HepG2 (cell line): ENCODE measurements around the gene KLRF1. TPM values are rescaled to one million over a fixed set of nuclear protein-coding genes. Genes with fewer than 3 reads are reported as not detected.

ENCODE experiments used
- ATAC-seq: fragments of 200-7000 bp; cut with Tn5 transposase; 3 replicates; pipeline ENCODE4 v1.9.1; 2020; ENCODE audit warnings: mild to moderate bottlenecking, moderate library complexity
- BruUV-seq: library from RNA; stranded (reverse); fragments of 400-500 nt; replicated peaks from 2 replicates; lab custom pipeline; 2021; lab: Mats Ljungman, UMichigan
- CTCF ChIA-PET: fragments of 300-600 bp; formaldehyde crosslinking; extraction: SDS; loops from one replicate; lab custom pipeline; 2021; ENCODE audit warnings: low total read pairs, inconsistent platforms, low intra/inter-chr PET ratio; lab: Yijun Ruan, JAX
- POLR2A ChIA-PET: fragments of 350-600 bp; sonication (Branson Sonifier 250); formaldehyde crosslinking; loops from one replicate; lab custom pipeline; 2020; ENCODE audit warnings: antibody characterized with exemption, inconsistent platforms; lab: Yijun Ruan, JAX
- DNase-seq: peaks from one replicate; pipeline ENCODE4 v3.0.0-alpha.2; 2015; ENCODE audit warnings: low spot score
- FAIRE-seq: peaks from 3 replicates; lab custom pipeline; 2011; peaks lifted over from hg19 to GRCh38; lab: Jason Lieb, UNC
- H2AFZ ChIP-seq: one replicate; pipeline ENCODE4 v1.6.1; 2011; ENCODE audit warnings: low read length, inconsistent platforms
- H3K27ac ChIP-seq: fragments of 300-600 bp; 3 replicates; pipeline ENCODE4 v1.8.0; 2011; ENCODE audit warnings: mixed run types, mild to moderate bottlenecking, mixed read lengths, low read length, inconsistent platforms; ENCODE audit not compliant: insufficient read depth; ENCODE audit errors: extremely low read length
- H3K27me3 ChIP-seq, 2 experiments: fragments of 200-600 bp in 1 of 2; 2 replicates in 1 of 2; 3 replicates in 1 of 2; pipeline versions ENCODE4 v1.6.0 to v1.8.0; 2011; ENCODE audit warnings: low read length in 2 of 2, mild to moderate bottlenecking in 2 of 2, moderate library complexity in 2 of 2, inconsistent platforms in 1 of 2; ENCODE audit not compliant: insufficient read depth in 2 of 2, control insufficient read depth in 1 of 2
- H3K36me3 ChIP-seq, 2 experiments: fragments of 200-600 bp in 1 of 2; replicated peaks in 1 of 2; 2 replicates in 1 of 2; 3 replicates in 1 of 2; pipeline versions ENCODE4 v1.5.1 to v1.8.0; 2011; ENCODE audit warnings: low read length in 2 of 2, inconsistent platforms in 1 of 2; ENCODE audit not compliant: insufficient read depth in 2 of 2, control insufficient read depth in 1 of 2
- H3K4me1 ChIP-seq: 2 replicates; pipeline ENCODE4 v1.5.1; 2012; ENCODE audit warnings: low read length, inconsistent platforms; ENCODE audit not compliant: insufficient read depth
- H3K4me2 ChIP-seq: 2 replicates; pipeline ENCODE4 v1.6.0; 2011; ENCODE audit warnings: low read depth, low read length, inconsistent platforms
- H3K4me3 ChIP-seq, 3 experiments: fragments of 200-600 bp in 1 of 3; sonication (generic), shearing (Covaris generic) in 1 of 3; replicated peaks in 1 of 3; 2 replicates each; pipeline ENCODE4 v1.5.1; 2011 to 2016; ENCODE audit warnings: low read length in 3 of 3, inconsistent platforms in 2 of 3, low read depth in 2 of 3, mild to moderate bottlenecking in 2 of 3, control low read depth in 1 of 3, mixed read lengths in 1 of 3; ENCODE audit not compliant: insufficient read depth in 1 of 3
- H3K79me2 ChIP-seq: one replicate; pipeline ENCODE4 v1.6.1; 2011; ENCODE audit warnings: low read length, inconsistent platforms; ENCODE audit not compliant: insufficient read depth
- H3K9ac ChIP-seq: 2 replicates; pipeline ENCODE4 v1.6.0; 2011; ENCODE audit warnings: mild to moderate bottlenecking, low read depth, low read length, inconsistent platforms; ENCODE audit not compliant: insufficient read depth
- H3K9me3 ChIP-seq: 2 replicates; pipeline ENCODE4 v1.5.1; 2012; ENCODE audit warnings: mild to moderate bottlenecking, low read length
- H4K20me1 ChIP-seq: 2 replicates; pipeline ENCODE4 v1.6.0; 2011; ENCODE audit warnings: inconsistent platforms, mild to moderate bottlenecking, low read length, moderate library complexity; ENCODE audit not compliant: insufficient read depth
- ARNTL ChIP-seq: sonication (generic); formaldehyde crosslinking; IDR thresholded peaks from 2 replicates; pipeline ENCODE4 v1.4.0; 2020; ENCODE audit warnings: mild to moderate bottlenecking, missing genetic modification reagents
- HMGA1 ChIP-seq: sonication (generic); formaldehyde crosslinking; conservative IDR thresholded peaks from 2 replicates; pipeline ENCODE4 v1.4.0; 2020; ENCODE audit warnings: missing genetic modification reagents
- KLF12 ChIP-seq: sonication (generic); formaldehyde crosslinking; IDR thresholded peaks from 2 replicates; pipeline ENCODE4 v1.4.0; 2020; ENCODE audit warnings: missing genetic modification reagents, borderline replicate concordance
- KMT2B ChIP-seq: IDR thresholded peaks from 2 replicates; pipeline ENCODE4 v1.6.1; 2016; ENCODE audit warnings: missing genetic modification reagents, missing compliant biosample characterization
- MED1 ChIP-seq: sonication (generic); formaldehyde crosslinking; IDR thresholded peaks from 2 replicates; pipeline ENCODE4 v1.4.0; 2020; ENCODE audit warnings: missing genetic modification reagents
- MLX ChIP-seq: IDR thresholded peaks from 2 replicates; pipeline ENCODE4 v1.6.1; 2016
- NRL ChIP-seq: sonication (generic); formaldehyde crosslinking; IDR thresholded peaks from 2 replicates; pipeline ENCODE4 v1.5.0; 2020; ENCODE audit warnings: missing genetic modification reagents, mild to moderate bottlenecking, moderate library complexity, borderline replicate concordance
- REL ChIP-seq: sonication (generic); formaldehyde crosslinking; conservative IDR thresholded peaks from 2 replicates; pipeline ENCODE4 v1.8.0; 2022; ENCODE audit warnings: mild to moderate bottlenecking, missing genetic modification reagents, moderate library complexity
- RERE ChIP-seq: IDR thresholded peaks from 2 replicates; pipeline ENCODE4 v1.6.1; 2016; ENCODE audit warnings: low read depth, missing genetic modification reagents, missing compliant biosample characterization
- SALL1 ChIP-seq: sonication (generic); formaldehyde crosslinking; IDR thresholded peaks from 2 replicates; pipeline ENCODE4 v1.8.0; 2022; ENCODE audit warnings: mild to moderate bottlenecking, missing genetic modification reagents
- SETDB1 ChIP-seq: sonication (generic); formaldehyde crosslinking; IDR thresholded peaks from 2 replicates; pipeline ENCODE4 v1.5.1; 2020; ENCODE audit warnings: missing genetic modification reagents, mild to moderate bottlenecking, borderline replicate concordance
- SIN3B ChIP-seq: fragments of 150-350 bp; IDR thresholded peaks from 2 replicates; pipeline ENCODE4 v1.6.1; 2014; ENCODE audit warnings: low read length
- ZBTB42 ChIP-seq: sonication (generic); formaldehyde crosslinking; IDR thresholded peaks from 2 replicates; pipeline ENCODE4 v1.5.0; 2020; ENCODE audit warnings: mild to moderate bottlenecking, missing genetic modification reagents
- ZNF329 ChIP-seq: sonication (generic); formaldehyde crosslinking; IDR thresholded peaks from 2 replicates; pipeline ENCODE4 v1.9.0; 2021; ENCODE audit warnings: low read depth, mild to moderate bottlenecking, missing genetic modification reagents
- ZNF468 ChIP-seq: sonication (generic); formaldehyde crosslinking; IDR thresholded peaks from 2 replicates; pipeline ENCODE4 v1.8.0; 2022; ENCODE audit warnings: mild to moderate bottlenecking, moderate library complexity, missing genetic modification reagents
- ZNF660 ChIP-seq: sonication (generic); formaldehyde crosslinking; IDR thresholded peaks from 2 replicates; pipeline ENCODE4 v1.5.1; 2020; ENCODE audit warnings: mild to moderate bottlenecking, low read depth, missing genetic modification reagents, borderline replicate concordance
- ZNF878 ChIP-seq: sonication (generic); formaldehyde crosslinking; IDR thresholded peaks from 2 replicates; pipeline ENCODE4 v1.8.1; 2023; ENCODE audit warnings: mild to moderate bottlenecking, missing genetic modification reagents, moderate library complexity
- in situ Hi-C: cut with HindIII; loops from 2 replicates; pipeline ENCODE4 v1.10.0; 2017; ENCODE audit warnings: low pct_unique_long_range_greater_than_20kb; ENCODE audit not compliant: extremely low pct_ligation_motif_present
- intact Hi-C: fragments of 100-400 bp; cut with micrococcal nuclease; formaldehyde crosslinking; loops from one replicate; pipeline ENCODE4 v1.10.0; 2022; ENCODE audit not compliant: unreplicated experiment
- polyA plus RNA-seq, 8 experiments: library from polyadenylated mRNA; depleted of rRNA in 3 of 8; stranded (reverse) in 7 of 8; unstranded in 1 of 8; fragments of >200 nt; fragmentation: Illumina TruSeq in 4 of 8; extraction: Trizol in 4 of 8; gene quantifications; 2 replicates each; pipeline versions ENCODE4 v1.2.1 to v1.2.3, GENCODE V29; 2011 to 2016; ENCODE audit warnings: low read depth in 4 of 8, missing spikeins in 1 of 8, mixed read lengths in 1 of 8; ENCODE audit not compliant: insufficient read depth in 1 of 8
- total RNA-seq, 5 experiments: library from RNA; depleted of rRNA; stranded (reverse); fragments of >200 nt; fragmentation: Illumina TruSeq; extraction: Trizol; gene quantifications; 2 replicates each; pipeline ENCODE4 v1.2.3, GENCODE V29; 2016; ENCODE audit warnings: low read depth in 1 of 5

KLRF1 gene
- total and polyA plus RNA-seq, 2 of the 13 experiments (the other 11 are each of a cell fraction or from before 2014, with no cell fraction given), result not detected

GRCh38 chr12:9881988-9882387, 54.7 kb downstream of the KLRF1 start (continued):
- TF ChIP-seq HMGA1 (CRISPR knock-in tag), result no peak
- TF ChIP-seq ARNTL (CRISPR knock-in tag), result no peak
- TF ChIP-seq KMT2B (CRISPR knock-in tag), result no peak
- no peak for TF ChIP-seq REL (CRISPR knock-in tag)
- no peak for TF ChIP-seq SALL1 (CRISPR knock-in tag)
- TF ChIP-seq ZBTB42 (CRISPR knock-in tag), result no peak
- TF ChIP-seq NRL, result no peak
- TF ChIP-seq KLF12 (CRISPR knock-in tag), result no peak
- no peak for TF ChIP-seq SIN3B
- no peak for TF ChIP-seq MED1
- no peak for TF ChIP-seq MLX (CRISPR knock-in tag)
- TF ChIP-seq ZNF468 (CRISPR knock-in tag), result no peak

GRCh38 chr12:9883175-9883574, 55.9 kb downstream of the KLRF1 start:
- no peaks in the 10 kb centered on the region for H4K20me1 ChIP-seq
- no peak overlapping the region for H2AFZ ChIP-seq
- no peak for ATAC-seq
- CTCF ChIA-PET, result no interaction called here
- no TSS peak for BruUV-seq
- H3K4me1 ChIP-seq, result peaks cover 14% of the 10 kb centered on the region
- in situ Hi-C loops (no loop called here), intact Hi-C loops (no loop called here)
- no peak for TF ChIP-seq ZNF878 (CRISPR knock-in tag)
- no peak for TF ChIP-seq ZNF329 (CRISPR knock-in tag)
- no peak for TF ChIP-seq ZNF660
- no peak for TF ChIP-seq RERE (CRISPR knock-in tag)
- no peak for TF ChIP-seq SETDB1
- no peak for DNase-seq
- no peaks in the 10 kb centered on the region for H3K9me3 ChIP-seq
- no peak overlapping the region for H3K9ac ChIP-seq
- no peak for FAIRE-seq
- H3K4me2 ChIP-seq, result no peak overlapping the region
- H3K36me3 ChIP-seq, result no peaks in the 10 kb centered on the region
- no peaks in the 10 kb centered on the region for H3K27me3 ChIP-seq
- POLR2A ChIA-PET, result no interaction called here
- no peak overlapping the region for H3K4me3 ChIP-seq
- H3K27ac ChIP-seq, result no peak overlapping the region
- no peaks in the 10 kb centered on the region for H3K79me2 ChIP-seq
